ENCODE measurements around the gene SDC4. TPM values are rescaled to one million over a fixed set of nuclear protein-coding genes. Genes with fewer than 3 reads are reported as not detected.

SDC4 gene
- total RNA-seq, 1 donor from 2014 or later, result 175 TPM

- Histone ChIP-seq H3K27me3 (ENCODE audit: control insufficient read depth, insufficient read depth, low read length) (peaks cover 35% of the 10 kb centered on the region), H3K36me3 (ENCODE audit: control insufficient read depth, insufficient read depth, low read length) (no peaks in the 10 kb centered on the region), H3K4me3 (ENCODE audit: low read depth, low read length) (no peak overlapping the region)
- no peak for DNase-seq (ENCODE audit: low read depth)
- TF ChIP-seq CTCF (IDR thresholded peaks at IDR 0.05; ENCODE audit: insufficient read depth, low read length, poor library complexity, severe bottlenecking), result peak; percentile 12
Observed at GRCh38 chr20:45305262-45305661, 43.0 kb downstream of the SDC4 start.

- Histone ChIP-seq H3K27me3 (ENCODE audit: control insufficient read depth, insufficient read depth, low read length) (peaks cover 35% of the 10 kb centered on the region), H3K36me3 (ENCODE audit: control insufficient read depth, insufficient read depth, low read length) (no peaks in the 10 kb centered on the region), H3K4me3 (ENCODE audit: low read depth, low read length) (no peak overlapping the region)
- no peak for TF ChIP-seq CTCF (IDR thresholded peaks at IDR 0.05; ENCODE audit: insufficient read depth, low read length, poor library complexity, severe bottlenecking)
- DNase-seq (ENCODE audit: low read depth), result no peak
Observed at GRCh38 chr20:45304464-45304999, 43.7 kb downstream of the SDC4 start.

- Histone ChIP-seq H3K36me3 (ENCODE audit: control insufficient read depth, insufficient read depth, low read length) (no peaks in the 10 kb centered on the region), H3K4me3 (ENCODE audit: low read depth, low read length) (no peak overlapping the region), H3K27me3 (ENCODE audit: control insufficient read depth, insufficient read depth, low read length) (peaks cover 35% of the 10 kb centered on the region)
- no peak for TF ChIP-seq CTCF (IDR thresholded peaks at IDR 0.05; ENCODE audit: insufficient read depth, low read length, poor library complexity, severe bottlenecking)
- no peak for DNase-seq (ENCODE audit: low read depth)
Observed at GRCh38 chr20:45303586-45304463, 44.4 kb downstream of the SDC4 start.

GRCh38 chr20:45301824-45302271, 46.4 kb downstream of the SDC4 start:
- no peak for DNase-seq (ENCODE audit: low read depth)
- Histone ChIP-seq H3K36me3 (ENCODE audit: control insufficient read depth, insufficient read depth, low read length) (no peaks in the 10 kb centered on the region), H3K4me3 (ENCODE audit: low read depth, low read length) (no peak overlapping the region), H3K27me3 (ENCODE audit: control insufficient read depth, insufficient read depth, low read length) (peaks cover 20% of the 10 kb centered on the region)
- no peak for TF ChIP-seq CTCF (IDR thresholded peaks at IDR 0.05; ENCODE audit: insufficient read depth, low read length, poor library complexity, severe bottlenecking)

GRCh38 chr20:45300961-45301360, 47.3 kb downstream of the SDC4 start:
- Histone ChIP-seq H3K27me3 (ENCODE audit: control insufficient read depth, insufficient read depth, low read length) (peaks cover 13% of the 10 kb centered on the region), H3K36me3 (ENCODE audit: control insufficient read depth, insufficient read depth, low read length) (no peaks in the 10 kb centered on the region), H3K4me3 (ENCODE audit: low read depth, low read length) (no peak overlapping the region)
- no peak for DNase-seq (ENCODE audit: low read depth)
- peak; percentile 50 for TF ChIP-seq CTCF (IDR thresholded peaks at IDR 0.05; ENCODE audit: insufficient read depth, low read length, poor library complexity, severe bottlenecking)
